RWPE1 (cell line): Measurements from ENCODE around the gene TMED4.

Experiments
- CTCF ChIA-PET: fragments of 350-600 bp; sonication (Branson Sonifier 250); formaldehyde crosslinking; extraction: SDS; loops from one replicate; lab custom pipeline; 2021; lab: Yijun Ruan, JAX
- POLR2A ChIA-PET: fragments of 400-600 bp; formaldehyde crosslinking; extraction: SDS; loops from one replicate; lab custom pipeline; 2020; ENCODE audit warnings: antibody characterized with exemption; ENCODE audit not compliant: low non-redundant PET; lab: Yijun Ruan, JAX
- DNase-seq: peaks from one replicate; pipeline ENCODE4 v3.0.0; 2012; ENCODE audit warnings: low spot score
- H3K27ac ChIP-seq: fragments of 450-650 bp; 2 replicates; pipeline ENCODE4 v1.5.1; 2017
- CTCF ChIP-seq: fragments of 450-650 bp; conservative IDR thresholded peaks from 2 replicates; pipeline ENCODE4 v1.5.1; 2017; ENCODE audit warnings: low read depth, mild to moderate bottlenecking

The TMED4 gene

GRCh38 chr7:44548893-44549292 is 33.1 kb downstream of the TMED4 start:
- ChIA-PET CTCF (interaction anchor here (0.6 kb wide), 2 partner anchors 13 to 461 kb away, joined by 3 read pairs; no protein-coding TSS in a partner anchor), POLR2A (no interaction called here)
- no peak overlapping the region for H3K27ac ChIP-seq
- TF ChIP-seq CTCF, result no peak
- no peak for DNase-seq

- no peak overlapping the region for H3K27ac ChIP-seq
- TF ChIP-seq CTCF, result no peak
- ChIA-PET POLR2A (interaction anchor here (0.6 kb wide), 1 partner anchor 189 kb away, joined by 3 read pairs; no protein-coding TSS in a partner anchor), CTCF (interaction anchor here (0.5 to 0.8 kb wide), 2 partner anchors 13 to 660 kb away, joined by 3 read pairs; no protein-coding TSS in a partner anchor)
- DNase-seq, result no peak
Measured at GRCh38 chr7:44547536-44548231, 34.3 kb downstream of the TMED4 start.

GRCh38 chr7:44541876-44542610 is 40.0 kb downstream of the TMED4 start:
- POLR2A ChIA-PET, result interaction anchor here (1.1 kb wide), 1 partner anchor 341 kb away, joined by 3 read pairs; no protein-coding TSS in a partner anchor
- CTCF ChIA-PET, result interaction anchor here (0.7 to 0.8 kb wide), 2 partner anchors 8 to 23 kb away, joined by 3 to 6 read pairs; no protein-coding TSS in a partner anchor
- no peak for DNase-seq
- H3K27ac ChIP-seq, result no peak overlapping the region
- no peak for TF ChIP-seq CTCF

GRCh38 chr7:44541028-44541869 is 40.8 kb downstream of the TMED4 start, which contains the start of gene NPC1L1:
Gene NPC1L1 (minus strand): TSS chr7:44541330. CDS start chr7:44541259, 71 bp downstream.
- DNase-seq, result no peak
- CTCF ChIA-PET, result interaction anchor here (0.6 kb wide), 1 partner anchor 123 kb away, joined by 4 read pairs; no protein-coding TSS in a partner anchor
- POLR2A ChIA-PET, result interaction anchor here (1.1 kb wide), 1 partner anchor 340 kb away, joined by 3 read pairs; no protein-coding TSS in a partner anchor

GRCh38 chr7:44540592-44541027 is 41.4 kb downstream of the TMED4 start:
- CTCF ChIA-PET, result interaction anchor here (0.6 to 0.7 kb wide), 2 partner anchors 16 to 124 kb away, joined by 4 read pairs; no protein-coding TSS in a partner anchor
- POLR2A ChIA-PET, result no interaction called here
- no peak overlapping the region for H3K27ac ChIP-seq
- no peak for TF ChIP-seq CTCF
- no peak for DNase-seq

More at GRCh38 chr7:44541028-44541869, 40.8 kb downstream of the TMED4 start, which contains the start of gene NPC1L1:
- H3K27ac ChIP-seq, result no peak within 1 kb of the TSS
- TF ChIP-seq CTCF, result no peak
